Esophagus muscularis mucosa (tissue), 4 donors: Measurements from ENCODE around the gene HES4. TPM values are rescaled to one million over a fixed set of nuclear protein-coding genes. Genes with fewer than 3 reads are reported as not detected.
A peak's percentile ranks its signal among the peaks of the same experiment; 100 is the strongest.

Experiments used
- DNase-seq: peaks from one replicate; pipeline ENCODE4 v3.0.0-alpha.2; 2017; ENCODE audit errors: extremely low spot score
- H3K27ac ChIP-seq, 4 donors: fragments of 200-600 bp; sonication (generic); replicated peaks in 1 of 4; 1 replicate in 3 of 4; 2 replicates in 1 of 4; pipeline ENCODE4 v1.5.1; 2016 to 2019; ENCODE audit warnings: mild to moderate bottlenecking in 1 of 4
- H3K27me3 ChIP-seq, 4 donors: fragments of 200-600 bp; sonication (generic); one replicate each; pipeline versions ENCODE4 v1.5.1 to v1.6.0; 2016 to 2019
- H3K36me3 ChIP-seq, 4 donors: fragments of 200-600 bp; sonication (generic); one replicate each; pipeline ENCODE4 v1.5.1; 2016 to 2019
- H3K4me1 ChIP-seq, 4 donors: fragments of 200-600 bp; sonication (generic); one replicate each; pipeline ENCODE4 v1.5.1; 2016 to 2019
- H3K4me3 ChIP-seq, 4 donors: fragments of 200-600 bp; sonication (generic); 1 replicate in 2 of 4; 2 replicates in 2 of 4; pipeline ENCODE4 v1.5.1; 2016 to 2019; ENCODE audit warnings: mild to moderate bottlenecking in 4 of 4, moderate library complexity in 1 of 4
- H3K9me3 ChIP-seq, 4 donors: fragments of 200-600 bp; sonication (generic); 1 replicate in 3 of 4; 2 replicates in 1 of 4; pipeline ENCODE4 v1.5.1; 2016 to 2019
- CTCF ChIP-seq, 3 experiments: fragments of 200-600 bp in 2 of 3; fragments of 450-650 bp in 1 of 3; sonication (generic) in 2 of 3; IDR thresholded peaks; one replicate each; pipeline ENCODE4 v1.5.1; 2017 to 2019; ENCODE audit warnings: antibody characterized with exemption in 3 of 3, mild to moderate bottlenecking in 2 of 3, moderate library complexity in 1 of 3
- EP300 ChIP-seq: sonication (generic); formaldehyde crosslinking; IDR thresholded peaks from one replicate; pipeline ENCODE4 v1.6.1; 2017; ENCODE audit warnings: antibody characterized with exemption
- POLR2A ChIP-seq: fragments of 450-650 bp; IDR thresholded peaks from one replicate; pipeline ENCODE4 v1.6.1; 2017; ENCODE audit warnings: antibody characterized with exemption, moderate library complexity, mild to moderate bottlenecking, low read depth
- POLR2AphosphoS5 ChIP-seq, 2 donors: sonication (generic); formaldehyde crosslinking; IDR thresholded peaks; one replicate each; pipeline ENCODE4 v1.6.1; 2017; ENCODE audit warnings: antibody characterized with exemption in 2 of 2
- WGBS: methylation state at CpG from one replicate; pipeline ENCODE4 v1.1.5; 2018; 5-methylcytosine and 5-hydroxymethylcytosine counted together
- intact Hi-C: fragments of 100-400 bp; cut with DNase I; formaldehyde crosslinking; loops from one replicate; pipeline ENCODE4 v1.15.1; 2023
- total RNA-seq, 4 donors: library from RNA; depleted of rRNA; stranded (reverse); fragments of >200 nt; gene quantifications; one replicate each; pipeline versions ENCODE4 v1.1.0 to v1.2.1, GENCODE V29; 2016

The HES4 gene
- total RNA-seq, 4 donors from 2014 or later: 37.8 to 90.4 (median 65.0) TPM

GRCh38 chr1:1021920-1022259 lies 22.0 kb upstream of the HES4 start:
- H3K4me1 ChIP-seq: peaks cover 31 to 73% (median 58%) of the 10 kb centered on the region in 4 donors
- intact Hi-C loops: no loop called here
- 84% methylated on average over 6 of the region's 10 CpGs for WGBS
- TF ChIP-seq POLR2AphosphoS5 (IDR thresholded peaks at IDR 0.05): no peak
- TF ChIP-seq CTCF (IDR thresholded peaks at IDR 0.05): no peak
- no peak for TF ChIP-seq EP300
- no peak for TF ChIP-seq POLR2A
- H3K36me3 ChIP-seq: no peaks in the 10 kb centered on the region
- no peak for DNase-seq
- no peak overlapping the region for H3K4me3 ChIP-seq
- H3K27ac ChIP-seq: no peak overlapping the region
- no peaks in the 10 kb centered on the region for H3K9me3 ChIP-seq
- H3K27me3 ChIP-seq: no peaks in the 10 kb centered on the region

GRCh38 chr1:1021010-1021919 lies 21.4 kb upstream of the HES4 start:
- peaks cover 31 to 67% (median 54%) of the 10 kb centered on the region in 4 donors for H3K4me1 ChIP-seq
- no peaks in the 10 kb centered on the region for H3K36me3 ChIP-seq
- intact Hi-C loops: no loop called here
- H3K27me3 ChIP-seq: no peaks in the 10 kb centered on the region
- H3K9me3 ChIP-seq: no peaks in the 10 kb centered on the region
- TF ChIP-seq EP300 (no peak), POLR2AphosphoS5 (IDR thresholded peaks at IDR 0.05) (peak in 1 of 2 donors; percentile 26), CTCF (IDR thresholded peaks at IDR 0.05) (no peak)
- peak overlapping the region; percentile 80 to 90 (median 84) for H3K4me3 ChIP-seq
- 68% methylated on average over 5 of the region's 33 CpGs for WGBS
- peak overlapping the region in 1 of 4 donors; percentile 95 for H3K27ac ChIP-seq
- no peak for DNase-seq

- Histone ChIP-seq H3K4me3 (peak overlapping the region; percentile 80 to 90 (median 84)), H3K36me3 (no peaks in the 10 kb centered on the region), H3K4me1 (peaks cover 28 to 62% (median 48%) of the 10 kb centered on the region in 4 donors), H3K9me3 (no peaks in the 10 kb centered on the region), H3K27me3 (no peaks in the 10 kb centered on the region), H3K27ac (peak overlapping the region; percentile 93 to 96 (median 96))
- DNase-seq: no peak
- TF ChIP-seq POLR2A (no peak), CTCF (IDR thresholded peaks at IDR 0.05) (no peak), POLR2AphosphoS5 (IDR thresholded peaks at IDR 0.05) (no peak), EP300 (no peak)
- intact Hi-C loops: no loop called here
- 0% methylated on average over 4 of the region's 59 CpGs for WGBS
Observed at GRCh38 chr1:1020415-1021009, 20.6 kb upstream of the HES4 start.

GRCh38 chr1:1020000-1020404 lies 20.1 kb upstream of the HES4 start, which contains the start of gene AGRN:
TSS of gene AGRN (plus strand) at chr1:1020120. CDS start at chr1:1020173, 53 bp downstream.
- 0% methylated on average over 3 of the region's 58 CpGs for WGBS
- TF ChIP-seq CTCF (IDR thresholded peaks at IDR 0.05) (no peak), POLR2AphosphoS5 (IDR thresholded peaks at IDR 0.05) (no peak), POLR2A (no peak), EP300 (no peak)
- H3K27me3 ChIP-seq: no peaks in the 10 kb centered on the region
- H3K36me3 ChIP-seq: no peaks in the 10 kb centered on the region
- no peaks in the 10 kb centered on the region for H3K9me3 ChIP-seq
- intact Hi-C loops: no loop called here
- peak within 1 kb of the TSS; percentile 80 to 90 (median 84) for H3K4me3 ChIP-seq
- H3K4me1 ChIP-seq: peaks cover 27 to 62% (median 44%) of the 10 kb centered on the region in 4 donors
- no peak for DNase-seq
- peak within 1 kb of the TSS; percentile 93 to 96 (median 96) for H3K27ac ChIP-seq
